HG02943 (cell line): ENCODE measurements around the gene CFAP97D2.
"Not testable (repeated sequence)": the region's sequence is repeated elsewhere in the genome, so short reads cannot be mapped to it uniquely, and the experiment has no call there.

ENCODE experiments used
- ATAC-seq: cut with Tn5 transposase; IDR thresholded peaks from one replicate; pipeline ENCODE4 v1.9.1; 2021; ENCODE audit warnings: mild to moderate bottlenecking, low read depth, moderate library complexity; ENCODE audit not compliant: unreplicated experiment

CFAP97D2 gene

DNA sequence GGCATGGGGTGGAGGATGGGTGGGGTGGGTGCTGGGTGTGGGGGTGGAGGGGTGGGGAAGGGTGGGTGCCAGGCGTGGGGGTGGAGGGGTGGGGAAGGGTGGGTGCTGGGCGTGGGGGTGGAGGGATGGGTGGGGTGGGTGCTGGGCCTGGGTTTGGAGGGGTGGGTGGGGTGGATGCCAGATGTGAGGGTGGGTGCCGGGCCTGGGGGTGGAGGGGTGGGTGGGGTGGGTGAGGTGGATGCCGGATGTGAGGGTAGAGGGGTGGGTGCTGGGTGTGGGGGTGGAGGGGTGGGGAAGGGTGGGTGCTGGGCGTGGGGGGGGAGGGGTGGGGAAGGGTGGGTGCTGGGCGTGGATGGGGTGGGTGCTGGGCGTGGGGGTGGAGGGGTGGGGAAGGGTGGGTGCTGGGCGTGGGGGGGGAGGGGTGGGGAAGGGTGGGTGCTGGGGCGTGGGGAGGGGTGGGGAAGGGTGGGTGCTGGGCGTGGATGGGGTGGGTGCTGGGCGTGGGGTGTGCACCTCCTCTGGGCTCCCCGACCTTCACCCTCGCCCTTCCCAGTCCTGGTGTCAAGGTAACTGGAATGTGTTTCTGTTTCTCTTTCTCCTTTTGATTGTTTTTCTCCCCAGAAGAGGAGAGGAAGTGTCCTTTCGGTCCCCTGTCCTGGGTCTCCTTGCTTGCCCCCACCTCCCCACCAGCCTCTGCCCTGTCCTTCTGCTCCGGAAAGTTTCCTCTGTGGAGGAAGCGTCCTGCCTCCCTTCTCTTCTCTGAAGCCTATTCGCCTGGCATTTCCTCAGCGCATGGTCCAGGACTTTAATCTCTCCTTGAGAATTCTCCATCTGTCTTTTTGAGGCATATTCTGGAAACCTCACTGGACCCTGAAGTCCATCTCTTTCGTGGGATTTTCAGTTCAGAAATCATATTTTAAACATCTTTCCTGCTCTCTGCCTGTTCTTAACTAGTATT is 22.9 kb upstream of the CFAP97D2 start:
- ATAC-seq = no peak

DNA sequence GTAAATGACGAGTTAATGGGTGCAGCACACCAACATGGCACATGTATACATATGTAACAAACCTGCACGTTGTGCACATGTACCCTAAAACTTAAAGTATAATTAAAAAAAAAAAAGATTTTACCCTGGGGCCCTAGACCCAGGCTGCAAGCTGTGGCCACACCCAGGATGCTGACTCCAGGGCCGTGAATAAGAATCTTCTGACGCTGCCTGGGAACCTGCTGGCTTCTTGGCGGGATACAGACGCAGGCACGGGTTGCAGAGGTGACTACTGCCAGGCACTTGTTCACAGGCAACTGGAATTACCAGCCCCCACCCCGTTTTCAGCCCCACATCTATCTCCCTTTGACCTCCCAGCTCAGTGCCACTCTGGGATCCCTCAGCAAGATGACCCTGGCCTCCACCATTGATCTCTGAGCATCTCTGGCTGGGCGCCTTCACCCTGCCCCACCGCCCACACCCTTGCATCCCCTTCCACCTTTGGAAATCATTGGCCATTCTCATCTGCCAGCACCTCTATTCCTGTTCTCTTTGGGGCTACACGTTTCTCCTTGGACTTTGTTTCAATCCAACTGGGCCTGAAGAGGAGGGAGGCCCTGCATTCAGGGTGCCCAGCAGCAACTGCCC is 21.1 kb upstream of the CFAP97D2 start:
- ATAC-seq = no peak

DNA sequence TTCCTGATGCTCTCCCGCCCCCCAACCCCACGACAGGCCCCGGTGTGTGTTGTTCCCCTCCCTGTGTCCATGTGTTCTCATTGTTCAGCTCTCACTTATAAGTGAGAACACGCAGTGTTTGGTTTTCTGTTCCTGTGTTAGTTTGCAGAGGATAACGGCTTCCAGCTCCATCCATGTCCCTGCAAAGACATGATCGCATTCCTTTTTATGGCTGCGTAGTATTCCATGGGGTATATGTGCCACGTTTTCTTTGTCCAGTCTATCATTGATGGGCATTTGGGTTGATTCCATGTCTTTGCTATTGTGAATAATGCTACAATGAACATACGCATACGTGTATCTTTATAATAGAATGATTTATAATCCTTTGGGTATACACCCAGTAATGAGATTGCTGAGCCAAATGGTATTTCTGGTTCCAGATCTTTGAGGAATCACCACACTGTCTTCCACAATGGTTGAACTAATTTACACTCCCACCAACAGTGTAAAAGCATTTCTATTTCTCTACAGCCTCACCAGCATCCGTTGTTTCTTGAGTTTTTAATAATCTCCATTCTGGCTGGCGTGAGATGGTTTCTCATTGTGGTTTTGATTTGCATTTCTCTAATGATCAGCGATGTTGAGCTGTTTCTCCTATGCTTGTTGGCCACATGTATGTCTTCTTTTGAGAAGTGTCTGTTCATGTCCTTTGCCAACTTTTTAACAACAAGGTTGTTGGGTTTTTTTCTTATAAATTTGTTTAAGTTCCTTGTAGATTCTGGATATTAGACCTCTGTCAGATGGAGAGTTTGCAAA is 20.0 kb upstream of the CFAP97D2 start:
- not testable (repeated sequence) for ATAC-seq

DNA sequence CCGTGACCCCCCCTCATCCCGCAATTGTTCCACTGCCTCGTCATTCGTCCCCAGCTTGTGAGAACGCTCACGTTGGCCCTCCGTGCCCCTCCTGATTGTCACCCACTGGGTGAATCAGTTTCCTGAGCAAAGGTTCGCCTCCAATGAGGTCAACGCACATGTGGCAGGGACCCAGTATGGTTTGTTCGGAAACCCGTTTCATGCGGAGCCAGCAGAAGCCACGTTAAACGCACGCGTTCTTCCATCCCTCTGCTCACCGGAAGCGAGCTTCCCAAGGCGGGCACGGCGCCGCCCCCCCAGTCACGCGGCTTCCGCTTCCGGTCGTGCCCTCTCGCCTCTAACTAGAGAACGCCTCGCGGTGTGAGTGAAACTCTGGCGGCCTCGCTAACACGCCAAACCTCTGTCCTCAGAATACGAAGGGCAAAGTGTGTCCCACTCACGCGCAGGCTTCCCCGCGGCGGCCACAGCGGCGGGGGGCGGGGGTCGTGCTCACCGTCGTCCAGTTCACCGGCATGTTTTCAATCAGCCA is 18.0 kb upstream of the CFAP97D2 start:
- no peak for ATAC-seq

DNA sequence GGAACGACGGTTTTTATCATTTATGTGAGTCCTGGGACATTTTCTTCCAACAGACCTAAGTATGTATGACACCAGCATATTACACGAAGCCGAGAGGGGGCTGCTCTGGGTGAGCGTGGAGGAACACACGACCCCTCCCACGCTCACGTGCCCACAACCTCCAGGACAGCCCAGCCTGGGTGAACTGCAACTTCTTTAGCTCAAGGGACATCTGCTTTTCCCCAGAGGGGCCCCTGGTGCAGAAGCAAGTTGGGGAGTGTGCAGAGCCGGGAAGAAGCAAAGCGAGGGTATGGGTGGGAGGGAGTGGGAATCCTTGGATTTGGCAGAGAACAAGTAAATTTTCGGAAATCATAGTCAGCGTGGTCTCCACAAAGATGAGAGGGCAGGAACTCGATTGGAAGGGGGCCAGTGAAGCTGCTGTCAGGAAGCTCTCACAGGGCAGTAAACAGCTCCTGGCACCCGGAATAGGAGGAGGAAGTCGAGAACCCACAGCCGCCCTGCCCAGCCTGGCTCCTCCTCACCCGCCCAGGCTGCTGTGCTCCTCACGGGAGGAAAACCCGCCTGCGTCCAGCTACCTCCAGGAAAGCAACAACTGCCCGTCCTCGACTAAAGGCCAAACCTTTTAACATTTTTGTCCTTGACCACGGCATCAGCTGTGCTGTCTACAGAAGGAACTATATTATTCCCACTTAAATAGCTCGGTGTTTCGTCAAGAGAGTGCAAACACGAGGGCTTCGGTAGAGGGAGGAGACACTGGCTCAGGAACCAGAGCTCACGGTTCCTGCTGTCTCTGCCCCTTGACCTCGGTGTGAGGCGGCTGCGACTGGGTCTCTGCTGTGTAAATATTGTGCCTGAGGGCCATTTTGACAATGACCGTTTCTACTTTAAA is 17.2 kb upstream of the CFAP97D2 start:
- ATAC-seq = no peak

DNA sequence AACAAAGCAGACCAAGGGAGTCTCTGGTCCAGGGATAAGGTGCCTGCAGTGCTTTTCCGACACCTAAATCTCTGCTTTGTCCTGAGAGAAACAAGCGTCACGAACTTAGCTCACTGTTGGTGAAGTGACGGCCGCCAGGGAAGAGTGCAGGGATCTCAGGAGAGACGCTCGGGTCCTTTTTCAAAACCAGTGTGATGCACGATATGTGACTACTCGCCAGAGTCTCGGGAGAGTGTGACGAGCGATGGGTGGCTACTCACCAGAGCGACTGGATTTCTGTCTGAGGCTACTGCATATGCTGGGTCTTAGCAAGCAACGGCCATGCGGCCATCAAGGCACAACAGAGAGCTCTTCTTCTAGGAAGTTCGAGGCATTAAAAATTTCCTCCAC is 16.5 kb upstream of the CFAP97D2 start:
- no peak for ATAC-seq

DNA sequence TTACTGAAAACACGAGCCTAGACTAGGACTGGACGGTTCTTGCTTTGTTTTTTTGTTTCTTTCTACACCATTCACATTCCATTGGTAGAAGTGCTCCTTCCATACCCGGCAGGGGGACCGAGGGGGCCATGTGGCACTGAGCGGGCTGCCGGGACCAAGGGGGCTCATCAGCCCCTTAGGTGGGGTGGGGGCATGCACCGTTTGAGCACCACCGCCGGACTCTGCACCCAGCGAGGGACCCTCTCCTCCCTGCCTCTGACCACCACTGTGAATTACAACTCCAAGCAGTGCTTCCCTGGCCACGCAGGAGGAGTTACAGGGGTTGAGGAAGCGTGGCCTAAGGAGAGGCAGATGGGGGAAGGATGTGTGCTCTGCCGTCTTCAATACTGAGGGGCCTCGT is 15.0 kb upstream of the CFAP97D2 start:
- ATAC-seq = no peak

DNA sequence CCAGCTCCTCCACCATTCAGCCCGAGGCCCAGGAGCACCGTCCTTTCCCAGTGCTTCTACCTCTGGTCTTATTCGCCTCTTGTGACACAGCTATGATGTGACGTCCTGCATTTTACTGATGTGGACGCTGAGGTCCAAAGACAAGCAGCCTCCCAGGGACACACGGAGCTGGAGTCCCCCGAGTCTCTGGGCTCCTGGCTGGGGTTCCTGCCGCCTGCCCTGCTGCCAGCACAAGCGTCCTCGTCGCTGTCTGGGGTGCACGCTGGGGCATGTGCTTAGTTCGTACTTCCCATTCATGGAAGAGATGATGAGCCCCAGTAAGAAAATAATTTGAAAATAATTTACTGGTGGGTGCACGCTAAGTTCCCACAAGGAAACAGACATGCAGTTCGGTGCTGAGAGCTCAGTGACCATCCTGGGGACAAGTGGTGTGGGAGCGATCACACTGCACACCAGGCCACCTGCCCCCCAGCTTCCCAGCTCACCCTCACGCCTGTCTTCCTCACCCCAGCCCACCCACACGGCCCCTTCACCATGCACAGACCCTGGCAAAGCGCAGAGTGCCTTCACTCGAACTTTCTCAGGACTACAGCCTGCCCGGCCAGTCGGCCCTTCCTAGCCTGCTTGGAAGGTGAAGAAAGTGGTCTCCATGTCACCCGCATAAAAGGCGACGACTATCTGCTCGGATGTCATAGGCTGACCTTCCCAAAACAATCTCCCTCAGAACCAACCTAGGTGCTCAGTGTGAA is 14.2 kb upstream of the CFAP97D2 start:
- no peak for ATAC-seq

DNA sequence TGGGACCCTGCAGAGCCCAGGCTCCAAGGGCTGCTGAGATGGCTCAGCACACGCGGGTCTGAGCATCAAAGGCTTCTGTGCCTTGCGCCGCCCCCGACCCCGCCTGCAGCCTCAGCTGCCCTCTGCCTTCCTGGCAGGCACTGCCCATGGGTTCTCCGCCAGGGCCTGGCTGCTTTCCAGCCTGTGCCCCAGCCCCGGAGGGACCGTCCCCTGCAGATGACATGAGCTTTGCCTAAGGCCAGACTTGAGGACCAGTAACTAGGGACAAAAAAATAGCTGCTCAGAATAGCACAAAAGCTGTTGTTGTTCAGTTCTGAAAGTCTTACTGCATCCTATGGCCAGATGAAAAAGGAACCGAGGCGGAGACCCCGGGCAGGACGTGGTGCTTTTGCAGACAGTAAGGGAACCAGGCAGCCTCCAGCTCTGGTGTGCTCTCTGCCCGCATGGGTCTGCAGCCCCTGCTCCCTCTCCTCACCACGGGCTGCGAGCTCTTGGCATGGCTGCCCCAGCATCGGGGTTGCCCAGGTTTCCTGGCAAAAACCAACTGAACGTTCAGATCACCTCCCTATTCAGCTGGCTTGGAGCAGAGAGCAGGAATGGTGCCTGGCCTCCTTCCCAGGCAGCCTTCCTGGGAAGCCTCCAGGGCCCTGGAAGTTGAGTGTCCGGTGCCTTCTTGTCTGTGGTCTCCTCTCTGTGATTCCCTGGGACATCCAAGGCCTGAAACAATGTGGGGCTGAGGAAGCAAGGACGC is 12.5 kb upstream of the CFAP97D2 start:
- no peak for ATAC-seq

DNA sequence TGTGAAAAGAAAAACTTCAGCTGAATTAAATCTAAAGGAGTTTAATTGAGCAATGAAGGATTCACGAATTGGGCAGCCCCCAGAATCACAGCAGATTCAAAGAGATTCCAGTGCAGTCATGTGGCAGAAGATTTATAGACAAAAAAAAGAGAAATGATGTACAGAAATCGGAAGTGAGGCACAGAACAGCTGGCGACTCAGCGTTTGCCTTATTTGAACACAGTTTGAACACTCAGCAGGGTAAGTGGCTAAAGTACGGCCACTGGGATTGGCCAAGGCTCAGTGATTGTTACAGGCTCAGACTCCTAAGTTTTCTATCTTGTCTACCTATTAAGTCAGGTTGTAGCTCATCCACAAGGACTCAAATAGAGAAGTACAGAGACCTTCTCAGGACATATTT is 11.6 kb upstream of the CFAP97D2 start:
- no peak for ATAC-seq

DNA sequence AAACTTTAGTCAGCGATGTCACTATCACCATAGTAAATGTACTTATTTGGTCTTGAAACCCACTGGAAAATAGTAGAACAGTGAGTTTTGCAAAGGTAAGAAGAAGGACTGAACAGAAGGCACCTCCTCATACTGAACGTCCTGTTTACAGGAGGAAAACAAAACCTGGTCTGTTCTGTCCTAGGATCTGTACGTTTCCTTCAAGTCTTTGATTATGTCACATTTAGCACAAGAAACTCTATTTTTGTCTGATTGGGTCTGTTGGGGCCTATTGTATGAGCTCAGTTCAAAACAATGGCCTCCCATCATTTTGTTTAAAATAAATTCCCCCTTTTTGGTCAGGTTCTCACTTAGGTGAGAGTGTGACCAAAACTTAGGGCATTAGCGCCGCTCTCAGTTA is 11.2 kb upstream of the CFAP97D2 start:
- no peak for ATAC-seq

DNA sequence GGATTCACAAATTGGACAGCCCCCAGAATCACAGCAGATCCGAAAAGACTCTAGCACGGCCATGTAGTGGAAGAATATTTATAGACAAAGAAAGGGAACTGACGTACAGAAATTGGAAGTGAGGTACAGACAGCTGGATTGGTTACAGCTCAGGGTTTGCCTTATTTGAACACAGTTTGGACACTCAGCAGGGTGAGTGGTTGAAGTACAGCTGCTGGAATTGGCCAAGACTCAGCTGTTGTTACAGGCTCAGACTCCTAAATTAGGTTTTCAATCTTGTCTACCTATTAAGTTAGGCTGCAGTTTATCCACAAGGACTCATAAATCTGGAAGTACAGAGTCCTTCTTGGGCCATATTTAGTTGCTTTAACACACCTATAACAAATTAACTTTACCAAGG is 5.8 kb upstream of the CFAP97D2 start:
- ATAC-seq = no peak

DNA sequence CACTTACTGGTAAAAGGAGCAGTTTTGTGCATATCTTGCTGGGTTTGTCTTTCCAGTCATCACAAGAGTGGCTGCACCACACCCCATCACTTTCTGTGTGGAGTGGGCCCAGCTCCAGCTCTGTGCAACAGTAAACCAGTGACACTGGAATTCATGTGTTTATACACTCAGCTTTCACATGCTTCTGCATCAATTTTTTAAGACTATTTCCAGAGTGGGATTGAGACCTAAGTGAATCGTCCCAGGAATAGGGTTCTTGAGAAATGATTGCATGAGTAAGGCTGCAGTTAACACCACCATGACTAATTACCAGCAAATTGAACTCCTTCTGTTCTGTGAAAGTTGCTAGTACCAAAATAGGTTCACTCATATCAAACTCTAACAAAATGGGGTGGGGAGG is 5.3 kb upstream of the CFAP97D2 start:
- no peak for ATAC-seq

DNA sequence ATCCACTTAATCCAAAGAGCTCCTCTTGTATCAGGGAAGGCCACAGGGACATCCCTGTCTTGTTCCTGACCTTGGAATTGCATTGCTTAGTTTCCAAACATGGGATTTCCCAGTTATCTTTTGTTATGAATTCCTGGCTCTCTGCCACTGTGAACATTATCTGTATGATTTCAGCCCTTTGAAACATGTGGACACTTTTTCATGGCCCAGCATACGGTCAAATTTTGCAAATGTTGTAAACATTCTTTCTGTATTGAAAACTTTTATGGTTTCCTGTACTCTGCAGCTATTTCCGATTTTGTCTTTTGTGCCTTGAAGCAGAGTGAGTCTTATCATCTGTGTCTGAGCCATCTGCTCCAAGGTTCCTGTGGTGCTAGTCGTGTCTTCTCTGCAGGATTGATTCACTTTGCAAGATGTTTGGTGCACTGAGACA is 4.5 kb upstream of the CFAP97D2 start:
- ATAC-seq = no peak

DNA sequence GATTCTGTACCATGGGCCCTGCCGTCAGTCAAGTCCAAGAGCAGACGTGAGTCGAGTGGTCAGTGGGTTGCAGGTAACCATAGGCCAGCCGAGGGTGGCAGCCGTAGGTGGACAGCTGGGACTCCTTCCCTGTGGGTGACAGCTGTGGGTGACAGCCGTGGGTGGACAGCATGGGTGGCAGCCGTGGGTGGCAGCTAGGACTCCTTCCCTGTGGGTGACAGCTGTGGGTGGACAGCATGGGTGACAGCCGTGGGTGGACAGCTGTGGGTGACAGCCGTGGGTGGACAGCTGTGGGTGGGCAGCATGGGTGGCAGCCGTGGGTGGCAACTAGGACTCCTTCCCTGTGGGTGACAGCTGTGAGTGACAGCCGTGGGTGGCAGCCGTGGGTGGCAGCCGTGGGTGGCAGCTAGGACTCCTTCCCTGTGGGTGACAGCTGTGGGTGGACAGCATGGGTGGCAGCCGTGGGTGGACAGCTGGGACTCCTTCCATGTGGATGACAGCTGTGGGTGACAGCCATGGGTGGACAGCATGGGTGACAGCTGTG is 2.6 kb upstream of the CFAP97D2 start:
- ATAC-seq = not testable (repeated sequence)

DNA sequence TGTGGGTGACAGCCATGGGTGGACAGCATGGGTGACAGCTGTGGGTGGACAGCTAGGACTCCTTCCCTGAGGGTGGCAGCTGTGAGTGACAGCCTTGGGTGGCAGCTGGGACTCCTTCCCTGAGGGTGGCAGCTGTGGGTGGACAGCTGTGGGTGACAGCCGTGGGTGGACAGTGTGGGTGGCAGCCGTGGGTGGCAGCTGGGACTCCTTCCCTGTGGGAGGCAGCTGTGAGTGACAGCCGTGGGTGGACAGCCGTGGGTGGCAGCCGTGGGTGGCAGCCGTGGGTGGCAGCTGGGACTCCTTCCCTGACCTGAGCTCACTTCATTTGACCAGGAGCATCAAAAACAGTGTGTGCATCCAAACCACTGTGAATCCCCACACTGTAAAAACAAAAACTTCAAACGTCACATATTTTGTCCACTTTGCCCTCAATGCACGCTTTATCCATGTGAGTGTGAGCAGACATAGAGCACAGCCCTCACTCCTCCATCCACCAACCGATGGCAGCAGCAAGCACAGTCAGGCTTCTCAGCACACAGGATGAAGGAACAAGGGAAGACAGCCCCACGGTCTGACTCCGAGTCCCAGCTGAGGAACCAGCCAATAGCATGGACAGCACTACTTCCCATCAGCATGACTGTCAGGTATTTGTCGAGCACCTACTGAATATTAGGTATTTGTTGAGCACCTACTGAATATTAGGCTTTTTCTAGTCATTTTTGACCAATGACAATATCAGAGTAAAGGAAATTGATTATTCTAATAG is 1.6 kb upstream of the CFAP97D2 start:
- ATAC-seq = no peak

DNA sequence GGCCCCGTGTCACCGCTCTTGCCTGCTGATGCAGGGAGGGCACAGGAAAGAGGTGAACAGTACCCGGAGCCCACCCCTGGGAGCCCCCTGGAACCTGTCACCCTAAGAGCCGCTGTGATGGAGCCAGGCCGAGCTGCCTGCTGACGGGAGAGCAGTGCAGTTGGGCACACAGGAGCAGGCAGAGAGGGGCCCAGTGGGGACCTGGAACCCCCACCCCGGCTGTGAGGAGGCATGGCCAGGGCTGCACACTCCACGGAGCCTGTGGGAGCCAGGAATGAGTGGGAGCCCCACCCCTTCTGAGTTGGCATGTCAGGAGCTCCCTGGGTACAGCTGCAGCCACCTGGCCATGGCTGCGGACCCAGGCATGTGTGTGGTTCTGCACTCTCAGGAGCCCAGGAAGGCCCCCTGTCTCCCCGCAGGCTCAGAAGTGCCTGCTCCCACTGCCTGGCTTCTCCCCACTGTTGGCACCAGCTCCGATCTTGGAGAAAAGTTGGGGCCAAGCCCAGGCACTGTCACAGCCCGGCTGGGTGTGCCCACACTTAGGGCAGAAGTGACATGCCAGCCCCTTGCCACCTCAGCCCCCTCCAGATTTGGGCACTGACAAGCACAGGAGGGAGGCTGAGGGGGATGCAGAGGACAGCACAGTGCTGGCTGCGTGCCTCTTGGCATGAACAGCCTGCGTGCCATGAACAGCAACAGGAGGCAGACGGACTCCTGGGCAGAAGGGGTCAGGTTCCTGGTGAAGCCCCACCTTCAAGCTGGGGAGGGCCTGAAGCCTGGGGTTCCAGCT is 6.3 kb downstream of the CFAP97D2 start:
- no peak for ATAC-seq
